ENCODE measurements around the gene GSE1.

GSE1 gene

DNA sequence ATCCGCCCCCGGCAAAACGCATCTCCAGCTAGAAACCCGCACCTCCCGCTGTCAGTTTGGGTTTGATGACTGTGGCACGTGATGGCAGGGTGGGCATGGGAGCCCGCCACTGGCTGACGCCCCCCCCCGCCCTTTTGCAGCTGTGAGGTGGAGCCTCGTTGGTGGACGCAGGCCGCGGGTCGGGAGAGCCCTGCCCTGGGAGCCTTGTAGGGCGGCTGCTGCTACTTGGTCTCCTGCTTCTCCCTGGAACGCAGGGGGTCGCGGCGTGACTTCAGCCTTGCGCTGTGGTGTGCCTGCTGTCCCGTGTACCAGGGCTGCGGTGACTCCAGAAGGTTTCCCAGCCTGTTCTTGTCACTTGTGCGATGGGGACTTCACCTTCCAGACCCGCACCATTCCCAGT is 28.2 kb downstream of the GSE1 start:
- no peak for FAIRE-seq
- no peak for DNase-seq (ENCODE audit: insufficient read length)
- no peak for TF ChIP-seq TAF1 (IDR thresholded peaks at IDR 0.05; ENCODE audit: borderline replicate concordance, low read depth, low read length)
- no peak for TF ChIP-seq POLR2A (IDR thresholded peaks at IDR 0.05; ENCODE audit: low read depth, low read length)
- no peak for TF ChIP-seq POLR2AphosphoS5 (IDR thresholded peaks at IDR 0.05; ENCODE audit: low read depth, low read length)

DNA sequence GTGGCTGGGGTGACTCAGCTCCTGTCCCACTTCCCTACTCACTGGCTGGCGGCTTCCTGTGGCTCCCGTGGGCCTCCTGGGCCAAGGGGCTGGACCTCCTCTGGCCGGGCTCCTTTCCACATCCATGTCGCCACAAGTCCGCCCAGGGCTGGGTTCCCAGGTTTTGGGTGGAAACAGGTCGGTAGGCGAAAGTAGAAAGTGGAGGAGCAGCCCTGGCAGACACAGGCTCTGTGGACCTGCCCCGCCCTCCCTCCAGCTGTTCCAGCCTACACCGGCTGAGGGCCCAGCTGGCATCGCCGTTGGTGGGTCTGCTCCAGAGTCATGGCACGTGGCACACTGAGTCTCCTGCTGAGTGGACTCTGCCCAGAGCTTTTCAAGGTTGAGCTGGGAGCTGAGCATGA is 28.7 kb downstream of the GSE1 start:
- FAIRE-seq (no peak), DNase-seq (ENCODE audit: insufficient read length) (no peak)
- TF ChIP-seq POLR2AphosphoS5 (IDR thresholded peaks at IDR 0.05; ENCODE audit: low read depth, low read length), result no peak
- no peak for TF ChIP-seq POLR2A (IDR thresholded peaks at IDR 0.05; ENCODE audit: low read depth, low read length)
- no peak for TF ChIP-seq TAF1 (IDR thresholded peaks at IDR 0.05; ENCODE audit: borderline replicate concordance, low read depth, low read length)

DNA sequence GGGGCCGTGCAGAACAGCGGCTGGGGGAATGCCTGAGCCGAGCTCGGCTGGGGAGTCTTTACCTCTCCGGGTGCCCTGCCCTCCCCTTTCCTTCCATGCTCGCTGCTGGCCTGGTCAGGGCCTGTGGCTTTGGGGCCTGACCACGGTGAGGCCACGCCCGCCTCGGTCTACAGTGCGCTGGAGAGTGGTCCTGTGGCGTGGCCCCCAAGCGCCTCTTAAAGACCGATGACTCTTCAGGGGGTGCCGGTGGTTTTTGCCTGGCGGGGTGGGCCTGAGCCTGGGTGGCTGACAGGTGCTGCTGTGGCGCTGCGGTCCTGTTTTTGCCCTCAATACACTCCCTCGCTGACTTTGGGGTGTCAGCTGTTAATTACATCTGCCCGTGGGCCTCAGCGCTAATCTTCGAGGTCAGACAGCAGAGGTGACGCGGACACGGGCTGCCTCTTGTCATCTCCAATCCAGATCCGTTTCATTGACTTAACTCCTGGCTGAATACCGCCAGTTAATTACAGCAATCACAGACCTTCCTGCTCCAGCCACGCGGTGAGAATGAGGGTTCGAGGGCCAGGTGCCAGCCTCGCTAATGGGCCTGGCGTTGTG is 29.7 kb downstream of the GSE1 start:
- no peak for DNase-seq (ENCODE audit: insufficient read length)
- no peak for FAIRE-seq
- no peak for TF ChIP-seq POLR2AphosphoS5 (IDR thresholded peaks at IDR 0.05; ENCODE audit: low read depth, low read length)
- no peak for TF ChIP-seq TAF1 (IDR thresholded peaks at IDR 0.05; ENCODE audit: borderline replicate concordance, low read depth, low read length)
- TF ChIP-seq POLR2A (IDR thresholded peaks at IDR 0.05; ENCODE audit: low read depth, low read length), result no peak

DNA sequence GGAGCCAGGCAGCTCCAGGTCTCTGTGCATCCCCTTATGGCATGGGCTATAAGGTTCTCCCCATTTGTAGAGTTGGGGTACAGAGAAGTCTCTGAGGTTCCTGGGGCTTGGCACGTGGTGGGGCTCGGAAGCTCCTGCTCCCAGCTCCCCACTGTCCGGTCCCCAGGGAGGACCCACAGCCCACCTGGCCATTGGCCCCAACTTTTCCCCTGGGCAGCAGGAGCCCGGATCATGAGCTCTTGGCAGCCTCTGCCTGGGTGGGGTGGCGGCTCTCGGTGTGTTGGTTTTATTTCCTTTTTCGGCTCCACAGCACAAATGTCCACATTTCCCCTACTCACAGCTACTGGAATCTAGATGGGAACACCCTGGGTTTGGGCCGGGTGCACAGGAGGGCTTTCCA is 30.5 kb downstream of the GSE1 start:
- FAIRE-seq (no peak), DNase-seq (ENCODE audit: insufficient read length) (no peak)
- TF ChIP-seq POLR2AphosphoS5 (IDR thresholded peaks at IDR 0.05; ENCODE audit: low read depth, low read length), result no peak
- TF ChIP-seq TAF1 (IDR thresholded peaks at IDR 0.05; ENCODE audit: borderline replicate concordance, low read depth, low read length), result no peak
- TF ChIP-seq POLR2A (IDR thresholded peaks at IDR 0.05; ENCODE audit: low read depth, low read length), result no peak

DNA sequence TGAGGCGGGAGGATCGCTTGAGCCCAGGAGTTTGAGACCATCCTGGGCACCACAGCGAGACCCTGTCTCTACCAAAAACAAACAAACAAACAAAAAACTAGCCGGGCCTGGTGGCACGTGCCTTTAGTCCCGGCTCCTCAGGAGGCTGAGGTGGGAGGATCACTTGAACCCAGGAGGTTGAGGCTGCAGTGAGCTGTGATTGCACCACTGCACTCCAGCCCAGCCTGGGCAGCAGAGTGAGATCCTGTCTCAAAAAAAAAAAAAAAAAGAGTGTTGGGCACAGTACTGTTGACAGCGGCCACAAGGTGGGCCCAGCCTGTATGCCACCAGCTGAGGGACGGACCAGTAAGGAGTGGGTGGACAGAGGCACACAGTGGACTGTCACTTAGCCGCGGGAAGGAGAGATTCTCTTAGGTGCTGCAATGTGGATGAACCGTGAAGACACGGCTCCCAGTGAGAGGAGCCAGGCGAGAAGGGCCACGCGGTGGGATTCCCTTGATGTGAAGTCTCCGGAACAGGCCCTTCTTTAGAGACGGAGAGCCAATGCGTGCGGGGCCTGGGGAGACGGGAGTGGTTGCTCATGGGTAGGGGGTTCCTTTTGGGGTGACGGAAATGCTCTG is 31.1 kb downstream of the GSE1 start:
- FAIRE-seq (no peak), DNase-seq (ENCODE audit: insufficient read length) (no peak)
- no peak for TF ChIP-seq POLR2AphosphoS5 (IDR thresholded peaks at IDR 0.05; ENCODE audit: low read depth, low read length)
- no peak for TF ChIP-seq TAF1 (IDR thresholded peaks at IDR 0.05; ENCODE audit: borderline replicate concordance, low read depth, low read length)
- TF ChIP-seq POLR2A (IDR thresholded peaks at IDR 0.05; ENCODE audit: low read depth, low read length), result no peak

DNA sequence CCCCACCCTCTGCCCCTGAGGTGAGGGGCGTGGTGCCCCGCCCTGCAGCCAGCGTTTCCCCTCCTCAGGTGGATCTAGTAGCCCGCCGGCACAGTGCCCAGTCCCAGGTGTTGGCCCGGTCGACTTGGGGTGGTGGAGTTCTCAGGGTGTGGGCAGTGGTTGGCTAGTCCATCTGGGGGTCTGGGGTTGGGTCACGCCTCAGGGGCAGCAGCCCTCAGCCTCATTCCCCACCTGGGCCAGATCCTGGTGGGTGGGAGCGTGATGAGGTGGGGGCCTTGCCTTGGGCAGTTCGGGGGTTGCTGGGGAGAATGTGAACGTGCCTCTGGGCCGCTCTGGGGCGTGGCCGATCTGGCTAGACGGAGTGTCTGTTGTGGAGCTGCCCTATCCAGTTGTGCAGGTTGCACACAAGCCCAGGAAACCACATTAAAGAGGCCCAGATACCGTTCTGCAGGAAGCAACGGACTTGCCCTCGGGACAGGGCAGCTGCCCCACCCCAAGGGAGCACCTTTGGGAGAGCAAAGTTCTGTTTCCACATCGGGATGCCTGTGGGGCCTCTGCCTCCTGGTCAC is 32.0 kb downstream of the GSE1 start:
- TF ChIP-seq TAF1 (IDR thresholded peaks at IDR 0.05; ENCODE audit: borderline replicate concordance, low read depth, low read length) (no peak), POLR2A (IDR thresholded peaks at IDR 0.05; ENCODE audit: low read depth, low read length) (no peak), POLR2AphosphoS5 (IDR thresholded peaks at IDR 0.05; ENCODE audit: low read depth, low read length) (no peak)
- FAIRE-seq (no peak), DNase-seq (ENCODE audit: insufficient read length) (no peak)

DNA sequence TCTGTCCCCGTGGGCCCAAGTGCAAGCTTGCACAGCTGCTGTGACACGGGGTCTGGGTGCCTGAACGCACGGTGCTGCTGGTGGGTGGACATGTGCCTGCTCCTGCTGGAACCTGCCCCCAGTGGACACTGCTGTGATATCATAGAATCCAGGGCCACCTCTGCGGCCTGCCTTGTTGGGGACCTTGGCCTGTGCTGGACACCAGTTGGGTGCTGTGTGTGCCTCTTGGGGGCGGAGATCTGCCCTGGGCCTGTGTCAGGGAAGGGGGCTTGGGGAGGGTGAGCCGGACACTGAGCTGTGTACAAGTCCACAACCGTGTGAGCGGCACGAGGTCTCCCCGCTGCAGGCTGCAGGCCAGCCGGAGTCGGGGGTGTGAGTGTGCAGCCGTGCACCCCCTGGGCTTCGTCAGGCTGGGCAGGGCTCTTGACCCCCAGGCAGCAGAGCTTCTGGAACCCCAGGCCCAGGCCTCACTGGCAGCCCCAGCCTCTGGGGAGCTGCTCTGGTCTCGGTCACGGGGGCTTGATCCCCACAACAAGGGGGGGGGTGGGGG is 33.3 kb downstream of the GSE1 start:
- TF ChIP-seq POLR2A (IDR thresholded peaks at IDR 0.05; ENCODE audit: low read depth, low read length) (no peak), TAF1 (IDR thresholded peaks at IDR 0.05; ENCODE audit: borderline replicate concordance, low read depth, low read length) (no peak), POLR2AphosphoS5 (IDR thresholded peaks at IDR 0.05; ENCODE audit: low read depth, low read length) (no peak)
- FAIRE-seq, result no peak

DNA sequence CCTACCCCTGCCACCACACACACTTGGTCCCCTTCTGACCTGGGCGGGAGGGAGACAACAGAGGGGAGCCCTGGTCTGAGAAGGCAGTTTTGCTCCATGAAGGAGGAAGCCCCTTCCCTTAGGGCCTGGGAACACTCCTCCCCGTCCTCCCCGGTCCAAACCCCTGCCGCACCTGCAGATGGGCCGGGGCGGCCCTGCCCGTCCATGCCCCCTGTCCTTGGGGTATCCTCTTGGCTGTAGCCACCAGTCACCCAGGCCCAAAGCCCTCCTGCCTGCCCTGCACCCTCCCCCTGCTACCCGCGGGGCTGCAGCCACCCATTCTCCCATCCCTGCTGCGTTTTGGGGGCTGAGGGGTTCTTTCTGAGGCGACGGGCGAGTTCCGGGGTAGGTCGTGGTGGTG is 33.9 kb downstream of the GSE1 start:
- DNase-seq (ENCODE audit: insufficient read length), result no peak
- no peak for FAIRE-seq
- no peak for TF ChIP-seq TAF1 (IDR thresholded peaks at IDR 0.05; ENCODE audit: borderline replicate concordance, low read depth, low read length)
- TF ChIP-seq POLR2AphosphoS5 (IDR thresholded peaks at IDR 0.05; ENCODE audit: low read depth, low read length), result no peak
- TF ChIP-seq POLR2A (IDR thresholded peaks at IDR 0.05; ENCODE audit: low read depth, low read length), result no peak

More for the DNA sequence above, 33.3 kb downstream of the GSE1 start:
- no peak for DNase-seq (ENCODE audit: insufficient read length)

DNA sequence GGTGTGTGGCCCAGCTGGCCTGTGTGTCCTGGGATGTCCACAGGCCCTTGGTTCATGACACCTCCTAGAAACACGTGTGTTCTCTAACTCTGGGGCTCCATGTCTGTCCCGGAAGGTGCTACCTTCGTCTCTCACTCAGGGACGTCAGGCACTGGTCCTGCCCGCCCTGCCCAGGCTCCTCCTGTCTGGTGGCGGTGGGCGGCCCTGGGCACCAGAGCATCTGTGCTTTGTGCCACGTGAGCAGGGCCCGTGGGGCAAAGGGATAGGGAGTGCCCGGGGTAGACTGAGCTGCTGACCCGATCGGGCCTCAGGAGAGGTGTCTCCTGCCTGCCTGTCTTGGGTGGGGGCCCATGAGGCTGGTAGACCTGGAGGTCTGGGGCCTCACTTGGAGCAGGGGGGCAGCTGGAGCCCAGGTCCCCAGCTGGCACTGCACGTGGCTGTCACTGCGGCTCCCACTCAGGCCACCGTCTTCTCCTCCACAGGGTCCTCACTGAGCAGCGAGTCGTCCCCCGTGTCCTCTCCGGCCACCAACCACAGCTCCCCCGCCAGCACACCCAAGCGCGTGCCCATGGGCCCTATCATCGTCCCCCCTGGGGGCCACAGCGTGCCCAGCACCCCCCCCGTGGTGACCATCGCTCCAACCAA is 35.1 kb downstream of the GSE1 start:
- no peak for TF ChIP-seq POLR2A (IDR thresholded peaks at IDR 0.05; ENCODE audit: low read depth, low read length)
- TF ChIP-seq TAF1 (IDR thresholded peaks at IDR 0.05; ENCODE audit: borderline replicate concordance, low read depth, low read length), result no peak
- TF ChIP-seq POLR2AphosphoS5 (IDR thresholded peaks at IDR 0.05; ENCODE audit: low read depth, low read length), result no peak
- no peak for FAIRE-seq

DNA sequence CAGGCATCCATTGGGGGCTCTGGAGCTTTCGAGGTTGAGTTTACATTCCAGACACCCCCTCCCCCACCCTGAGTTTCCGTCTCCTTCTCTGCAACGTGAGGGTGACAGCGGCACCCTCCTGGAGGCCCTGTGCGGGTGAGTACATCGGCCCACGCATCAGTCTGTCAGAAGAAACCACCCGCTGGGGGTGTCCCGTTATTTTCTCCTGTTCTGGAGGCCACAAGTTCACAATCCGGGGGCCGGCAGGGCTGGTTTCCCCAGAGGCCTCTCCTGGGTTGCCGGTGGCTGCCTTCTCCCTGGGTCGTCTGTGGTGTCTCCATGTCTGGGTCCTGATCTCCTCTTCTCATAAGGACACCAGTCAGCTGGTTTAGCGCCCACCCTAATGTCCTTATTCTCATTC is 35.7 kb downstream of the GSE1 start:
- DNase-seq (ENCODE audit: insufficient read length) (no peak), FAIRE-seq (no peak)
- TF ChIP-seq POLR2A (IDR thresholded peaks at IDR 0.05; ENCODE audit: low read depth, low read length) (no peak), TAF1 (IDR thresholded peaks at IDR 0.05; ENCODE audit: borderline replicate concordance, low read depth, low read length) (no peak), POLR2AphosphoS5 (IDR thresholded peaks at IDR 0.05; ENCODE audit: low read depth, low read length) (no peak)

More for the DNA sequence above, 35.1 kb downstream of the GSE1 start:
- DNase-seq (ENCODE audit: insufficient read length), result no peak

DNA sequence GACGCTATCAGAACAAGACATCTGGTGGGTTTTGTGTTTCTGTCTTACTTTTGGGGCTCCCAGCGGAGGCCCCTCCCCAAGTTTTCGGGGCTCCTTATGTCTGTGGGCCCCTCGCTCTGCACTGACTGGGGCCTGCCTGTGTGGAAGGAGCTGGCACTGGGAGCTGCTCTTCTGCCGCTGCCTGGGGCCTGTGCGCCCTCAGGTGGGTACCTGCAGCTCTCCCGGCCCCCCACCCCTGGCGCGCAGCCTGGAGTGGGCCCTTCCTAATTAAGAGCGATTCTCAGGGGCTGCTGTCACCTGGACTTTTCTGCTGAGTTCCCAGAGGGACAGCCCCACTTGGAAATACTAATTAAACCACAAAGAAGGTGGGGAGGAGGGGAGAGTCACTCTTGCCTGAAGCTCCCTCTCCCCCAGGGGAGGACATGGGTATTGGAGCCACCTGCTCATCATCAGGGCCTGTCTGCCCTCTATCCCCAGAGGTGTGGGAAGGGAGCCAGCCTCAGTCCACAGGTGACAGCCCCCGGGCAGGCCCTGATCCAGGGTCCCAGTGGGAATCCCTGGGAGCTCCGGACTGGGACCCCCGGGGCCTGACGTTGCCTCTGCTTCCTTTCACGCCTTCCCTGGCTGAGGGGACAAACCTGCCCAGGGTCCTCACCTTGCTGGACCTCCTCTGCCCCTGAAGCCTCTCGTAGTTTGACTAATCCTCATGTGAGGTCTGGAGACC is 36.5 kb downstream of the GSE1 start:
- no peak for FAIRE-seq
- DNase-seq (ENCODE audit: insufficient read length), result no peak
- TF ChIP-seq POLR2AphosphoS5 (IDR thresholded peaks at IDR 0.05; ENCODE audit: low read depth, low read length) (no peak), POLR2A (IDR thresholded peaks at IDR 0.05; ENCODE audit: low read depth, low read length) (no peak), TAF1 (IDR thresholded peaks at IDR 0.05; ENCODE audit: borderline replicate concordance, low read depth, low read length) (no peak)

All from GM12892 (cell line).